Neural crest cell (in vitro differentiated cells): Measurements from ENCODE around the gene SMIM5. TPM values are rescaled to one million over a fixed set of nuclear protein-coding genes. Genes with fewer than 3 reads are reported as not detected.

Experiments used
- DNase-seq: peaks from one replicate; pipeline ENCODE4 v3.0.0; 2021; ENCODE audit warnings: low read depth, mixed read lengths, low spot score
- H3K27ac Mint-ChIP-seq: one replicate; pipeline ENCODE4 v1.8.0; 2021; ENCODE audit warnings: mild to moderate bottlenecking, mixed read lengths; ENCODE audit not compliant: unreplicated experiment
- H3K27me3 Mint-ChIP-seq: 2 replicates; pipeline ENCODE4 v1.8.0; 2021; ENCODE audit warnings: low read depth, mild to moderate bottlenecking, mixed read lengths
- H3K36me3 Mint-ChIP-seq: 2 replicates; pipeline ENCODE4 v1.8.0; 2021; ENCODE audit warnings: low read depth, mild to moderate bottlenecking, mixed read lengths
- H3K4me1 Mint-ChIP-seq: 2 replicates; pipeline ENCODE4 v1.8.0; 2021; ENCODE audit warnings: mixed read lengths
- H3K4me3 Mint-ChIP-seq: one replicate; pipeline ENCODE4 v1.8.0; 2021; ENCODE audit warnings: mild to moderate bottlenecking, mixed read lengths
- H3K9me3 Mint-ChIP-seq: 2 replicates; pipeline ENCODE4 v1.8.0; 2021; ENCODE audit warnings: mixed read lengths
- total RNA-seq: library from RNA; stranded (reverse); gene quantifications from 2 replicates; pipeline ENCODE4 v1.2.1, GENCODE V29; 2021
- TF ChIP-seq, protein P1 (sequence below): fragments of 200-600 bp; sonication (generic); conservative IDR thresholded peaks from 2 replicates; pipeline ENCODE4 v1.5.0; 2021; ENCODE audit warnings: antibody characterized with exemption, mild to moderate bottlenecking

The SMIM5 gene
- total RNA-seq, 1 donor from 2014 or later: not detected

DNA sequence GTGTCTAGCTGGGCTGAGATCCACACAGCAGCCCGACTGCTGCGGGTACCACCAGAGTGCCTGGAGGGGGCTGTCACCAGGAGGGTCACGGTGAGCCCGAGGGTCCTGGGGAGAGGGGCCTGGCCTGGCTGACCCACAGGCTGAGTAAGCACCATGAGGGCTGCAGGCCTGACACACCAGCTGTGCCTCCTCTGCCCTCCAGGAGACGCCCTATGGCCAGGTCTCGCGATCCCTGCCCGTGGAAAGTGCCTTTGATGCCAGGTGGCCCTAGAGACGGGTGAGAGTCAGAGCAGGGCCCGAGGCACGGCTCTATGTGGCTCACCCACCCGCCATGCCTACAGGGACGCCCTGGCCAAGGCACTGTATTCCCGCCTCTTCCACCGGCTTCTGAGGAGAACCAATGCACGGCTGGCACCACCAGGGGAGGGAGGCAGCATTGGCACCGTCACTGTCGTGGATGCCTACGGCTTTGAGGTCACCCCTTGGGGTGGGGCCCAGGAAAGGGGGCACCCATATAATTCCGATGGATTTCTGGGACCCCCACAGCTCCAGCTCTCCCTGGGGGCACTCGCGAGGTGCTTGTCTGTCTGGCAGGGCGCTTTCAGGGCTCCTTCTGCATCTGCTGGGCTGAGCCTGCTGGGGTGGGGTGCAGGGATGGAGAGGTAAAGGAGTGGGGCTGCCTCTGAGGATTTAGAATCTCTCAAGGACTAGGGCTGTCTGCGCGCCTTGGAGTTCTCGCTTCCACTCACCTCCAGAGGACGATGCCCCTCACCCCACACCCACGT lies 38.5 kb upstream of the SMIM5 start:
- H3K4me1 Mint-ChIP-seq: no peaks in the 10 kb centered on the region
- no peak overlapping the region for H3K27ac Mint-ChIP-seq
- no peaks in the 10 kb centered on the region for H3K36me3 Mint-ChIP-seq
- DNase-seq: no peak
- H3K4me3 Mint-ChIP-seq: no peak overlapping the region
- TF ChIP-seq, protein P1, sequence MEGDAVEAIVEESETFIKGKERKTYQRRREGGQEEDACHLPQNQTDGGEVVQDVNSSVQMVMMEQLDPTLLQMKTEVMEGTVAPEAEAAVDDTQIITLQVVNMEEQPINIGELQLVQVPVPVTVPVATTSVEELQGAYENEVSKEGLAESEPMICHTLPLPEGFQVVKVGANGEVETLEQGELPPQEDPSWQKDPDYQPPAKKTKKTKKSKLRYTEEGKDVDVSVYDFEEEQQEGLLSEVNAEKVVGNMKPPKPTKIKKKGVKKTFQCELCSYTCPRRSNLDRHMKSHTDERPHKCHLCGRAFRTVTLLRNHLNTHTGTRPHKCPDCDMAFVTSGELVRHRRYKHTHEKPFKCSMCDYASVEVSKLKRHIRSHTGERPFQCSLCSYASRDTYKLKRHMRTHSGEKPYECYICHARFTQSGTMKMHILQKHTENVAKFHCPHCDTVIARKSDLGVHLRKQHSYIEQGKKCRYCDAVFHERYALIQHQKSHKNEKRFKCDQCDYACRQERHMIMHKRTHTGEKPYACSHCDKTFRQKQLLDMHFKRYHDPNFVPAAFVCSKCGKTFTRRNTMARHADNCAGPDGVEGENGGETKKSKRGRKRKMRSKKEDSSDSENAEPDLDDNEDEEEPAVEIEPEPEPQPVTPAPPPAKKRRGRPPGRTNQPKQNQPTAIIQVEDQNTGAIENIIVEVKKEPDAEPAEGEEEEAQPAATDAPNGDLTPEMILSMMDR: no peak
- no peaks in the 10 kb centered on the region for H3K9me3 Mint-ChIP-seq
- no peaks in the 10 kb centered on the region for H3K27me3 Mint-ChIP-seq

DNA sequence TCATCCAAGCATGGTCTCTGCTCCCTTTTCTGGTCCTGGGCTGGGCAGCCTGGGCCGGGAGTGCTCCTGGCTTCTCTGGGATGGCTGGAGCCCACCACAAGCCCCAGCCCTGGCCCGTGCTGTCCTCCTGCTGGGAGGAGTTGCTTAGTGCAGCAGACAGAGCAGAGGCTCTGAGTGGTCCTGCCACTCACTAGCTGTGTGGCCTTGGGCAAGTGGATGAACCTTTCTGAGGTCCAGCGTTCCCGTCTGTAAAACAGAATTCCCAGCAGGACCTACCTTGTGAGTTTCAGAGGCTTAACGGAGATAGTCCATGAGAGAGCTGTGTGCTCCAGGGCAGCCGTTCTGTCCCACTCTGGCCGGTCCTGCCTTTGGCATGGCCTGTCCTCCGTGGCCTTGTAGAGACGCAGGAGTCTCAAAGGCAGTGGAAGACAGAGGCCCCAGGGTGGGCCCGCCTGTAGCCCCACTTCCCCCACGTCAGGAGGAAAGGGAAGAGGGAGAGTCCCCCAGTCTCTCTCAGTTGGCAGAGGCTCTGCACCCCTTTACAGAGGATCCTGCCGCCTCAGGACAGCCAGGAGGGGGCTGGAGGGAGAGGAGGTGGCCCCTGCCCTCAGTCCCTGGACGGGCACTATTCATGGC lies 37.8 kb upstream of the SMIM5 start:
- no peaks in the 10 kb centered on the region for H3K9me3 Mint-ChIP-seq
- no peak overlapping the region for H3K27ac Mint-ChIP-seq
- H3K27me3 Mint-ChIP-seq: no peaks in the 10 kb centered on the region
- no peak for DNase-seq
- no peaks in the 10 kb centered on the region for H3K36me3 Mint-ChIP-seq
- no peak overlapping the region for H3K4me3 Mint-ChIP-seq
- H3K4me1 Mint-ChIP-seq: no peaks in the 10 kb centered on the region
- TF ChIP-seq, protein P1: no peak

DNA sequence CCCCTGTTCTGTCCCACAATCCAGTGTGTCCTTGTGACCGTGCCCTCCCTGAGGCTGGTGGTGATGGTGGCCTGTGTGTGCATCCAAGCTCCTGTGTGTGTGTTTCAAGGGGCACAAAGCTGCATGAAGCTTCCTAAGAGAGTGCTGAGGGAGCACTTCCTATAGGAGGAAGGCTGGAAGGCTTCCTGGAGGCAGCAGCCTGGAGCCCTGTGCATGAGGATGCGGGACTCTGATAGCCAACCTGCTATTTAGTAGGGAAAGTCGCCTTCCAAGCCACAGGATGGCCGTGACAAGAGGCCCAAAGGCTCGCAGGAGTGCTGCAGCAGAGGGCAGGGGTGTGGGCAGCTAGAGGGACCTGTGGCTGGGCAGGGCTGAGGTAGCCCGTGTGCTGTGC lies 37.3 kb upstream of the SMIM5 start:
- TF ChIP-seq, protein P1: no peak
- no peak overlapping the region for H3K27ac Mint-ChIP-seq
- no peak for DNase-seq
- no peaks in the 10 kb centered on the region for H3K4me1 Mint-ChIP-seq
- H3K9me3 Mint-ChIP-seq: no peaks in the 10 kb centered on the region
- H3K4me3 Mint-ChIP-seq: no peak overlapping the region
- no peaks in the 10 kb centered on the region for H3K27me3 Mint-ChIP-seq
- no peaks in the 10 kb centered on the region for H3K36me3 Mint-ChIP-seq

DNA sequence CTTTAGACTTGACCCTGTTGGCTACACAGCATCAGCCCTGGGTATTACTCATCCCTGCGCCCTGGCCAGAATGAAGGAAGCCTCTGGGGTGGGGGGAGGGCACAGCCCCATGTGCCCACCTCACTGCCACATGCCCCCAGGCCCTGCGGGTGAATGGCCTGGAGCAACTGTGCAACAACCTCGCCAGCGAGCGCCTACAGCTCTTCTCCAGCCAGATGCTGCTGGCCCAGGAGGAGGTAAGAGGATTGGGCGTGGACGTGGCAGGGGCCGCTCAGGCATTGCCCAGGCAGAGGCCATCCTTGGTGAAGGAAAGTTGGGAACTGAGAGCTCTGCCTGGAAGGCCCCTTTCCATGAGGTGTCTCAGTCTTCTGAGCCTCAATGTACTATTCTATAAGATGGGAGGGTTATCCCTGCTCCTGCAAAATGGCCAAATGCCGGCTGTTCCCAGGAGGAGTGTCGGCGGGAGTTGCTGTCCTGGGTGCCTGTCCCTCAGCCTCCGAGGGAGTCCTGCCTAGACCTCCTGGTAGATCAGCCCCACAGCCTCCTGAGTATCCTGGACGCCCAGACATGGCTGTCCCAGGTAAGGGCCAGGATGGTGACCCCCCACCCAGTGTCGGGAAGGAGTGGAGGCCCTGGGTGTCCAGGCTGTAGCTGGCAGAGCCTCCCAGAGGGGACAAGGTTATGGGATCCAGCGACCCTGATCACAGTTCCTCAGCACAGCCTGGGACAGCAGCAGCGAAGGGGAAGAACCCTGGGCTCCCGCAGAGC lies 36.7 kb upstream of the SMIM5 start:
- Mint-ChIP-seq H3K4me3 (no peak overlapping the region), H3K27me3 (no peaks in the 10 kb centered on the region), H3K4me1 (no peaks in the 10 kb centered on the region), H3K27ac (no peak overlapping the region), H3K36me3 (no peaks in the 10 kb centered on the region), H3K9me3 (no peaks in the 10 kb centered on the region)
- TF ChIP-seq, protein P1: no peak
- no peak for DNase-seq

DNA sequence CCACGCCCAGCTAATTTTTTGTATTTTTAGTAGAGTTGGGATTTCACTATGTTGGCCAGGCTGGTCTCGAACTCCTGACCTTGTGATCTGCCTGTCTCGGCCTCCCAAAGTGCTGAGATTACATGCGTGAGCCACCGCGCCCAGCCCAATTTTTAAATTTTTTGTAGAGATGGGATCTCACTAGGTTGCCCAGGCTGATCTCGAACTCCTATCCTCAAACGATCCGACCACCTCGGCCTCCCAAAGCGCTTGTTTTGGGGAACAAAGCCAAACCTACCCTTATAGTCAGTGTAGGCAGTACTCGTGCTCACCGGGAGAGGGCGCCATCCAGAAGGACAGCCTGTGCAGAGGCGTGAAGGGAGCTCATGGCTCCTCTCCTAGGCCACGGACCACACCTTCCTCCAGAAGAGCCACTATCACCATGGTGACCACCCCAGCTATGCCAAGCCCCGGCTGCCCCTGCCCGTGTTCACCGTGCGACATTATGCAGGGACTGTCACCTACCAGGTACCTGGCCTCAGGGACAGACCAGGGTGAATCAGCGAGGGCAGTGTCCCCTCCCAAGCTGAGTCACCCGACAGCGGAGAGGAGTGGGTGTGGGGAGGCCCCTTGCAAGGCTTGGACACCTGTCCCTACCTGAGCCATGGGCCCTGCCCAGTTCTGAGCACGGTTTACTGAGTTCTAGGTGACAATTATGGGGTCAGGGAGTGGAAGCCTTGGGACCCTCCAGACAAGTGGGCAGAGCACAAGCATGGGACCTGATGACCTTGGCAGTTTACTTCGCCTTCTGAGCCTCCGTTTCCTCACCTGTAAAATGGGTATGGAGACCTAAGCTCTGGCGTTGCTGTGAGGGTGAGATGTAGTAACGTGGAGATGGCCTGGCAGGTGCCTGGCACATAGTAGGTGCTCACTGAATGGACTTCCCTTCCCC lies 31.9 kb upstream of the SMIM5 start:
- Mint-ChIP-seq H3K4me1 (no peaks in the 10 kb centered on the region), H3K27me3 (no peaks in the 10 kb centered on the region), H3K4me3 (no peak overlapping the region), H3K36me3 (no peaks in the 10 kb centered on the region), H3K27ac (no peak overlapping the region), H3K9me3 (no peaks in the 10 kb centered on the region)
- TF ChIP-seq, protein P1: peak; percentile 77
- DNase-seq: peak; percentile 70
